Stimulated activated naive CD8-positive, alpha-beta T cell treated with anti-CD3 and anti-CD28 coated beads, Interleukin-15, Interleukin-2, amounts not matched to agents 100 ng/mL and 50 ng/mL, for 24 hours (primary cell): ENCODE data around the gene DLK1.

Experiments
- H3K27ac Mint-ChIP-seq: one replicate; pipeline ENCODE4 v1.8.0; 2021; ENCODE audit warnings: mild to moderate bottlenecking, mixed read lengths
- H3K27me3 Mint-ChIP-seq: one replicate; pipeline ENCODE4 v1.8.0; 2021; ENCODE audit warnings: mixed read lengths
- H3K36me3 Mint-ChIP-seq: one replicate; pipeline ENCODE4 v1.8.0; 2021; ENCODE audit warnings: low read depth, mixed read lengths
- H3K4me1 Mint-ChIP-seq: one replicate; pipeline ENCODE4 v1.8.0; 2021; ENCODE audit warnings: low read depth, mixed read lengths
- H3K4me3 Mint-ChIP-seq: one replicate; pipeline ENCODE4 v1.8.0; 2021; ENCODE audit warnings: mild to moderate bottlenecking, mixed read lengths
- H3K9me3 Mint-ChIP-seq: one replicate; pipeline ENCODE4 v1.8.0; 2021; ENCODE audit warnings: mixed read lengths

Gene DLK1

DNA sequence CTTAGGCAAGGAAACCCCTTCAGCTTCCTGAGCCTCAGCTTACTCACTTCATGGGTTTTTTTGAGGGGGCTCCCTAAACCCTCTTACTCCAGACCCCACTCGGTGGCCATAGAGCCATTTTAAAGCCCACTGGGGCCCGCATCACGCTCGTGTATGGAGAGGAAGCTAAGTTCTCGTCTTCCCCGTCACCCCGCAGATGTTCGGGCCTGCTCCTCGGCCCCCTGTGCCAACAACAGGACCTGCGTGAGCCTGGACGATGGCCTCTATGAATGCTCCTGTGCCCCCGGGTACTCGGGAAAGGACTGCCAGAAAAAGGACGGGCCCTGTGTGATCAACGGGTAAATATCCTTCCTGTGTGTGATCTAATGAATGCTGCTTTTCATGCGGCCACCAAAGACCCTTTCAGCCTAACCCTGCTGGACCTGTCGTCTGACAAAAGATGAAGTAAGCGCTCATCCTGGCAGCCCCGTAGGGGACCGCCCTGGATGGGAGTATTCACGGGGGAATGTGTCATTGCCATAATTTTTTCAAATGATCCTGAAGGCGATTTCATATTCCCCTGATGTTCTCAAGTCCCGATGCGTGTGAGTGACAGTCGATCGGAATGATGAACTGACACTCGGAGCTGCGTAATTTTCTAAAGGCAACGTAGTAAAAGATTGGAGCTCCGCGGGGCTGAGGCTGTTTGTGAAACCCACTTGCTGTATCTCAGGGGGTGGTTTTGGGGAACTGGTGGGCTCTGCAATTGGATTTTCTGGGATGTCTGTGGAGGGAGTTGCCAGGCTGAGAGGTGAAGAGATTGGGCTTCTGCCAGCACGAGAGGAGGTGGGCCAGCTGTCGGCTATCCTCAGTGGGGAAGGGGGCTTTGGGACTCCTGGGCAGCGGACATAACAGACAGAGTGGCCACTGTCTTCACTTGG is 5.4 kb downstream of the DLK1 start:
- Mint-ChIP-seq H3K36me3 (no peaks in the 10 kb centered on the region), H3K4me1 (no peaks in the 10 kb centered on the region), H3K27ac (no peak overlapping the region), H3K9me3 (no peaks in the 10 kb centered on the region), H3K27me3 (peaks cover 24% of the 10 kb centered on the region), H3K4me3 (no peak overlapping the region)

DNA sequence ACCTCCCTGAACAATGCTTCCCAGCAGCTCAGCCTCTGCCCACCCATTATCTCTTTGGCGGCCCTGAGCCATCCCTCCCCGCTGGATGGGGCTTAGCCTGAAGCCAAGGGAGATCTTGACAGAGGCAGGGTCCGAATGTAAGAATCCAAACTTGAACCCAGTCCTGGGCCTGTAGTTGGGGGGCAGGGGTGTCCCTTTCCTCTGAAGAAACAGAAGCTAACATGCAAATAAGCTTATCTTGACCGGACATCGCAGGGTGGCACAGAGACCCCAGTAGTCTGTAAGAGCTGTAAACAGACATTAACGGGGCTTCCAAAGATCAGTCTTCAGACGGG is 6.0 kb downstream of the DLK1 start:
- no peaks in the 10 kb centered on the region for H3K9me3 Mint-ChIP-seq
- no peaks in the 10 kb centered on the region for H3K36me3 Mint-ChIP-seq
- H3K4me3 Mint-ChIP-seq = no peak overlapping the region
- no peak overlapping the region for H3K27ac Mint-ChIP-seq
- H3K27me3 Mint-ChIP-seq = peaks cover 18% of the 10 kb centered on the region
- no peaks in the 10 kb centered on the region for H3K4me1 Mint-ChIP-seq

DNA sequence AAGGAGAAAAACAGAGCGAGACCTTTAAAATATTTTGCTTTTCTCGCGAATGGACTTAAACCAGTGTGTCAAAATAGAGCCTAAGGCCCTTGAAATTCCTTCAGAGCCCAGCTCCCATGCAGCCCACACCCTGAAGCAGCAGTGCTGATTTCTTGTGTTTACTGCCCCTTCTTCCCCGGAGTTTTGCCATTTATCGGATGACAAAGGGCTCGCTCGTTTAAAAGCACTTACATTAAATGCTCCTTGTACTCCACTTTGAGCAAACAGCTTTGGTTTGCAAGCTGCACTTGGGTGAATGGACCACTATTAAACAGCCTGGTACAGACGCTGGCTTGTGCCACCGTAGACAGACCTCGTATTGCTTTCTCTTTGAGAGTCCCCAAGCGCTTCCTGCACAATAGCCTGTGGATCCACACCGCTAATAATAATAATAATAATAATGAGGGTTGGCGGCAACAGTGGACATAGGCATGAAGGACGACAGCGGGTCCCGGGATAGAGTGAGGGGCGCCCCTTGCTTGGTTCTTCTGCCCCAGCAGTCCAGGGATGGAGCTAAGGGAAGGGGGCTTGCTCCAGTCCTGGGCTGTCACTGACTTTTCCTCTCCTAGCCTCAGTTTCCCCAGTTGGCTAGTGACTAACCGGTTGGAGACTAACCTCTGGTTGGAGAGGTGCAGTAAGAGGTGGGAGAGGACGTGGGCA is 6.6 kb downstream of the DLK1 start:
- no peak overlapping the region for H3K4me3 Mint-ChIP-seq
- H3K36me3 Mint-ChIP-seq = no peaks in the 10 kb centered on the region
- H3K9me3 Mint-ChIP-seq = no peaks in the 10 kb centered on the region
- H3K4me1 Mint-ChIP-seq = no peaks in the 10 kb centered on the region
- peaks cover 13% of the 10 kb centered on the region for H3K27me3 Mint-ChIP-seq
- no peak overlapping the region for H3K27ac Mint-ChIP-seq

DNA sequence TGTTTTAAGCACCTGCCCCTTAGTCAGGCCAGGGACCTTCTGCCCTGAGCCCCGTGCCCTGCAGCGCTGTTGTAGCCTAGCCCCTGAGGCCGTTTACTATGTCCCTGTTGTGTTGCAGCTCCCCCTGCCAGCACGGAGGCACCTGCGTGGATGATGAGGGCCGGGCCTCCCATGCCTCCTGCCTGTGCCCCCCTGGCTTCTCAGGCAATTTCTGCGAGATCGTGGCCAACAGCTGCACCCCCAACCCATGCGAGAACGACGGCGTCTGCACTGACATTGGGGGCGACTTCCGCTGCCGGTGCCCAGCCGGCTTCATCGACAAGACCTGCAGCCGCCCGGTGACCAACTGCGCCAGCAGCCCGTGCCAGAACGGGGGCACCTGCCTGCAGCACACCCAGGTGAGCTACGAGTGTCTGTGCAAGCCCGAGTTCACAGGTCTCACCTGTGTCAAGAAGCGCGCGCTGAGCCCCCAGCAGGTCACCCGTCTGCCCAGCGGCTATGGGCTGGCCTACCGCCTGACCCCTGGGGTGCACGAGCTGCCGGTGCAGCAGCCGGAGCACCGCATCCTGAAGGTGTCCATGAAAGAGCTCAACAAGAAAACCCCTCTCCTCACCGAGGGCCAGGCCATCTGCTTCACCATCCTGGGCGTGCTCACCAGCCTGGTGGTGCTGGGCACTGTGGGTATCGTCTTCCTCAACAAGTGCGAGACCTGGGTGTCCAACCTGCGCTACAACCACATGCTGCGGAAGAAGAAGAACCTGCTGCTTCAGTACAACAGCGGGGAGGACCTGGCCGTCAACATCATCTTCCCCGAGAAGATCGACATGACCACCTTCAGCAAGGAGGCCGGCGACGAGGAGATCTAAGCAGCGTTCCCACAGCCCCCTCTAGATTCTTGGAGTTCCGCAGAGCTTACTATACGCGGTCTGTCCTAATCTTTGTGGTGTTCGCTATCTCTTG is 7.6 kb downstream of the DLK1 start:
- H3K36me3 Mint-ChIP-seq = no peaks in the 10 kb centered on the region
- no peaks in the 10 kb centered on the region for H3K4me1 Mint-ChIP-seq

DNA sequence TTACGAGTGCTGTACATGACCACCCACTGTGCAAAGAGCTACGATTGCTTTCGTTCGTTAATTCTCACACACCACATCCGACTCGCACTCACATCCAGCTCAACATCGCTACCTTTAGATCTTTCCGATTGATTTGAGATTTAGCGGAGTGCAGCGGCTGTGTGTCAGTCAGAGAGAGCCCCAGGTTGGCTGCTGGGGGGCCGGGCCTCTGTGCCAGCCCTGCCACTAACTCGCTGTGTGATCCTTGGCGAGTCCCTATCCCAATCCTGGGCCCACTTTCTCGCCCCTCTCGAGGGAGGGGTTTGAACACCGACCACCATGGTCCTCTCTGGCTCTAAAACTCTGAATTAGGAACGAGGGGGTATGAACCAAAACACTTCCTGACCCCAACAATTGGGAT is 8.6 kb downstream of the DLK1 start:
- H3K4me3 Mint-ChIP-seq = no peak overlapping the region
- no peak overlapping the region for H3K27ac Mint-ChIP-seq
- no peaks in the 10 kb centered on the region for H3K27me3 Mint-ChIP-seq
- no peaks in the 10 kb centered on the region for H3K36me3 Mint-ChIP-seq
- no peaks in the 10 kb centered on the region for H3K9me3 Mint-ChIP-seq
- no peaks in the 10 kb centered on the region for H3K4me1 Mint-ChIP-seq

More for the DNA sequence above, 7.6 kb downstream of the DLK1 start:
- Mint-ChIP-seq H3K9me3 (no peaks in the 10 kb centered on the region), H3K4me3 (no peak overlapping the region), H3K27ac (no peak overlapping the region), H3K27me3 (peaks cover 6% of the 10 kb centered on the region)

DNA sequence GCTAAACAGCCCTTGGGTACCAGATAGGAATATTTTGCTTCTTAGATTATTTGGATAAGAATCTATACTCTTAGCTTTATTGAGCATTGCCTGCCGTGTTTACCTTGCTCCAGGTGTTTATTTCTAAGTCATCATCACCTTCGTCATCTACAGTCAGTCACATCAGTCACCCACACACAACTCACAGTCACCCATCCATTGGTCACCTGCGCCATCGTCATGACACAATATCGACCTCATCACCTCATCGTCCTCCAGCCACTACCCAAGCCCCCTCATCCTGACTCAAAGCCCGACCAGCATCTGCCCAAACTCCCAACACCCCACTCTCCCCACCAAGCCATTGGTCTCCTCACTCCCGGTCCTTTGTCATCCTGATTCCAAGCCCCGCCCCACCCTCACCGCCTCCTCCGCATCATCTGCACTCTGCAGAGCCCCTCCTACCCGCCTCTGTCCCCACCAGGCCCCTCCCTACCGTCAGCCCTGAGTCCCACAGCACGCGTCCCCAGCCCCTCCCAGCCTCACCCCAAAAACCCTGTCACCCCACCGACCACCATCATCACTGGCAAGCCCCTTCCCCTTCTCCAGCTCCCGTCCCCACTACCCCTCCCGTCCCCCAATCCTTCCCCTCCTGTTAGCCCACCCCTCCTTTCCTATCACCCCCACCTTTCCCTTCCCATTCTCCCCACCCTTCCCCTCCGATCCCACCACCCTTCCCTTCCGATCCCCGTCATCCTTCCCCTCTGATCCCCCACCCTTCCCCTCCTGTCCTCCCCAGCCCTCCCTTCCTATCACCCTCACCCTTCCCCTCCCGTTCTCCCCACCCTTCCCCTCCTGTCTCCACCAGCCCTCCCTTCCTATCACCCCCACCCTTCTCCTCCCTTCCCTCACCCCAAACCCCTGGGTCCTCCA is 9.8 kb downstream of the DLK1 start:
- Mint-ChIP-seq H3K36me3 (no peaks in the 10 kb centered on the region), H3K27me3 (no peaks in the 10 kb centered on the region), H3K4me1 (no peaks in the 10 kb centered on the region), H3K4me3 (no peak overlapping the region), H3K27ac (no peak overlapping the region), H3K9me3 (no peaks in the 10 kb centered on the region)

DNA sequence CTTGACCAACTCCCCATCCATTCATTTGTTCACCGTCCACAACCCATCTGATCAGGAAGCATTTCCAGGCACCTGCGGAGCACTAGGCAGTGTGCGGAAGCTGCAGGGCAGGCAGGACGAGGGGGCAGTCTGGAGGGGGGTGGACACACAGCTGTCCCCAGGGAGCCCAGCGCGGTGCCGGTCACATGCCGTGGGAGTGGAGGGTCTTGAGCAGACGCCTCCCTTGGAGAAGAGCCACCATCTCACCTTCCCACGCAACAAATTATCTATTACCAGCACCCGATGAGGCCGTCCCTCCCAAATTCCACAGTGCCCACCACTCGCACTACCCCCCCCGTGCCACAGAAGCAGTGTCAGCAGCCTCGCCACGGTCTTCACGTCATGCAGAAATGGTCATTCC is 10.8 kb downstream of the DLK1 start:
- Mint-ChIP-seq H3K27ac (no peak overlapping the region), H3K36me3 (no peaks in the 10 kb centered on the region), H3K9me3 (no peaks in the 10 kb centered on the region), H3K4me3 (no peak overlapping the region), H3K27me3 (no peaks in the 10 kb centered on the region), H3K4me1 (no peaks in the 10 kb centered on the region)

DNA sequence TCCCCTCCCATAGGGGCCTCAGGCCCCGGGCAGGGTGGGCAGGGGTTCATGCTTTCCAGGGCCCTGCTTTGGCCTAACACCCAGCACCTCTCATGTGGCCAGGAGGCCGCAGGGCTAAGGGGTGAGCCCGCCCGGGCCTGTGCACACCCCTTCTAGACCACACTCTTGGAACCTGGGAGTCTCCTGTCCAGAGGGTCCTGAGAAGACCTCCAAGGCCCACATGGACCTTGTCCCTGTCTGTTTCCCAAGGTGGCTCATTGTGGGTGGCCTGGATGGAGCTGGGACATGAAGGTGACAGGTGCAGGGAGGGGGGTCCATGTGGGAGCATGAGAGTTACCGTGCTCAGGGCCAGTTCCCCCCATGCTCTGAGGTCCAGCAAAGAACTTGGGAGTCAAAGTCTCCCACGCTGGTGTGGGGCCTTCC is 11.6 kb downstream of the DLK1 start:
- Mint-ChIP-seq H3K9me3 (no peaks in the 10 kb centered on the region), H3K27me3 (no peaks in the 10 kb centered on the region), H3K4me3 (no peak overlapping the region), H3K27ac (no peak overlapping the region), H3K36me3 (no peaks in the 10 kb centered on the region), H3K4me1 (no peaks in the 10 kb centered on the region)

DNA sequence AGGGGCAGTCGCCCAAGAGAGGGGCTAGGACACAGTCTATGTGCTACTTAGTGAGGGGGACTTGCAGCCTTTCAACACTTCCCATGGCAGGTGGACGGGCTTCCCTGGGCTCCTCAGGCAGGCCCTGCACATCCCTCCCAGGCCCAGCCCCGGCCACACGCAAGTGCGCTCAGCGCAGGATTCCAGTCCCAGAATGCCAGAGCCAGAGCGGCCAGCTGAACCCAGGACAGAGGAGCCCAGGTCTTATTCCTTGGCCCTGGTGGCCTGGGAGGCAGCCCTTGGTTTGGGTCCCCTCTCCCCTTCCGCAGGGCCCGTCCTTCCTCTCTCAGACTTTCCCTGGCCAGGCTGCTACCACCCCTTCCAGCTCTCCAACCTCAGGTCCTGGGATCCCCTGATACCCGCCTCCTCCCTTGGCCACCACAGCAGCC is 12.0 kb downstream of the DLK1 start:
- H3K9me3 Mint-ChIP-seq = no peaks in the 10 kb centered on the region
- no peaks in the 10 kb centered on the region for H3K36me3 Mint-ChIP-seq
- H3K27ac Mint-ChIP-seq = no peak overlapping the region
- no peak overlapping the region for H3K4me3 Mint-ChIP-seq
- H3K27me3 Mint-ChIP-seq = no peaks in the 10 kb centered on the region
- H3K4me1 Mint-ChIP-seq = no peaks in the 10 kb centered on the region

DNA sequence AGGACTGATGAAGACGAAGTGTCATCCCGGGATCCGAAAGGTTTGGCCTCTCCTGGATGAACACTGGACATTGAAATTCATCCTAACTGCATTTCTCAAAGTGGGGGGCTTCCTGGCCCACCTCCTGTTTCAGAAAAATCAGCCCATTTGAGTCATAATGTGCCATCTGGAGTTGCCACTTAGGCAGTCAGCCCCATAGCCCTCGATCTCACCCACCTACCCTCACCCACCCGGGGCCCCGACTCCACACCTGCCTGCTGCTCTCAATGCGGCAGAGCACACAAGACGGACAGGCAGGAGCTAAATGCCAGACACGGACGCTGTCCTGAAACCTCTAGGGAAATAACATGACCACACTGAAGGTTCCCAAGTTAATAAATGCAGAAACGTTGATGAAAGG is 12.6 kb downstream of the DLK1 start:
- Mint-ChIP-seq H3K4me1 (no peaks in the 10 kb centered on the region), H3K9me3 (no peaks in the 10 kb centered on the region), H3K4me3 (no peak overlapping the region), H3K36me3 (no peaks in the 10 kb centered on the region), H3K27me3 (no peaks in the 10 kb centered on the region), H3K27ac (no peak overlapping the region)

DNA sequence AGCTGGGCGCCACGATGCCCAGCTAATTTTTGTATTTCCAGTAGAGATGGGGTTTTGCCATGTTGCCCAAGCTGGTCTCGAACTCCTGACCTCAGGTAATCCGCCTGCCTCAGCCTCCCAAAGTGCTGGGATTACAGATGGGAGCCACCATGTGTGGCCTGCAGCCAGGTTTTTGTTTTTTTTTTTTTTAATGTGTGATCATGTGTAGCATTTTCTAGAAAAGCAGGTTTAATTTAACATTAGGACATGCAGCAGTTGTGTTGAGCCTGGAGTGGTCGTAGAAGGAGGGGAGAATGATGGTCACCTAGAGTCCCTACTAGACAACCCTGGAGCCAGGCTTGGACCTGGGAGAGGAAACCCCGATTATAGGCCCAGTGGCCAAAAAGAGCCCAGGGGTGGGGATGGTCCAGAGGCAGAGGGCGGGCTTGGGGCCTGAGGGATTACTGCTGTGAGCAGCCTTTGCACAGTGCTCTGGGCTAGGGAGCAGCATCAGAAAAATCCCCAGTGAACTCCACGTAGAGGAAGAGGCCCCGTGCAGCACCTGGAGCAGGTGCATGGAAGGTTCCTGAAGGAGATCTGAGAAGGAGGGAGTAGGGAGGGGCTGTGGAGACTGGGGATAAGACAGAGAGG is 13.6 kb downstream of the DLK1 start:
- Mint-ChIP-seq H3K4me1 (no peaks in the 10 kb centered on the region), H3K36me3 (no peaks in the 10 kb centered on the region), H3K4me3 (no peak overlapping the region), H3K27me3 (no peaks in the 10 kb centered on the region), H3K27ac (no peak overlapping the region), H3K9me3 (no peaks in the 10 kb centered on the region)

DNA sequence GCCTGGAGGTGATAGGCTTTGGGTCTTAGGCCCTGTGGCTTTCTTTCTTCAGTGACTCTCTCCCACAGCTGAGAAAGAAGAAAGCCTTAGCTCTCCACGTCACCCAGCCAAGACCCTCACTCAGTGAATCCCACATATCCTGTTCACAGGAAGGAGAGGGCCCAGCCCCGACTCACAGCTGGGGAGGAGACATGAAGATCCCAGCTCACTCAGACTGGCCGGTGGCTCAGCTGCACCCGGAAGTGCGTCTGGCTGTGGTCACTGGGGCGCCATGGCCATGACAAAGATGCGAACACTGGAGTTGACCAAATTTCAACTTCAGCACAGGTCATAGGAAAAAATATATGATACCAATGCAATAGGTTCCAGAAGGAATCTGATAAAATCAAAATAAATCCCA is 14.2 kb downstream of the DLK1 start:
- no peaks in the 10 kb centered on the region for H3K9me3 Mint-ChIP-seq
- no peak overlapping the region for H3K4me3 Mint-ChIP-seq
- H3K27ac Mint-ChIP-seq = no peak overlapping the region
- no peaks in the 10 kb centered on the region for H3K4me1 Mint-ChIP-seq
- H3K27me3 Mint-ChIP-seq = no peaks in the 10 kb centered on the region
- no peaks in the 10 kb centered on the region for H3K36me3 Mint-ChIP-seq

DNA sequence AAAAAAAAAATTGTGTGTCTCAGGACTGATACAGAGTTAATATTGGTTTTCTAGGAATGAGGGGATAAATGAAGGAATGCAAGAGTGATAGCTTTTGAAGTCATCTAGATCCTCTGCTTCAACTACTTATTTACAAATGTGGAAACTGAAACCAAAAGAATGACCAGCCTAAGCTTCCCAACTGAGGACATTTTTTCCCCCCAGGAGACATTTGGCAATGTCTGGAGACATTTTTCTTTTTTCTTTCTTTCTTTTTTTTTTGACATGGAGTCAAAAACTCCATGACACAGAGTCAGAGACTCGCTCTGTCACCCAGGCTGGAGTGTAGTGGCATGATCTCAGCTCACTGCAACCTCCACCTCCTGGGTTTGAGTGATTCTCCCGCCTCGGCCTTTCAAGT is 15.3 kb downstream of the DLK1 start:
- H3K9me3 Mint-ChIP-seq = no peaks in the 10 kb centered on the region
- H3K36me3 Mint-ChIP-seq = no peaks in the 10 kb centered on the region
- H3K27ac Mint-ChIP-seq = no peak overlapping the region
- no peak overlapping the region for H3K4me3 Mint-ChIP-seq
- H3K4me1 Mint-ChIP-seq = no peaks in the 10 kb centered on the region
- no peaks in the 10 kb centered on the region for H3K27me3 Mint-ChIP-seq

DNA sequence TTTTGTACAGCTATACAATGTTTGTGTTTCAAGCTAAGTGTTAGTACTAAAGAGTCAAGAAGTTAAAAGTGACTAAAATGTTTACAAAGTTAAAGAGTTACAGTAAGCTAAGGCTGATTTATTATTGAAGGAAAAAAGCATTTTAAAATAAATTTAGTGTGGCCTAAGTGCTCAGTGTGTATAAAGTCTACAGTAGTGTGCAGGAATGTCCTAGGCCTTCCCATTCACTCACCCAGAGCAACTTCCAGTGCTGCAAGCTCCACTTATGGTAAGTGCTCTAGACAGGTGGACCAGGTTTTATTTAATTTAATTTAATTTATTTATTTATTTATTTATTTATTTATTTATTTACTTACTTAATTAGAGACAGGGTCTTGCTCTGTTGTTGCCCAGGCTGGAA is 19.6 kb downstream of the DLK1 start:
- Mint-ChIP-seq H3K27ac (no peak overlapping the region), H3K4me1 (no peaks in the 10 kb centered on the region), H3K9me3 (no peaks in the 10 kb centered on the region), H3K27me3 (no peaks in the 10 kb centered on the region), H3K4me3 (no peak overlapping the region), H3K36me3 (no peaks in the 10 kb centered on the region)
